Thoracic aorta (tissue), 2 donors: ENCODE results near the gene RETREG3. TPM values are rescaled to one million over a fixed set of nuclear protein-coding genes. Genes with fewer than 3 reads are reported as not detected.

Experiments used
- ATAC-seq: fragments of 150-250 bp; one replicate; pipeline ENCODE4 v1.8.0; 2017; ENCODE audit warnings: low read depth; ENCODE audit not compliant: insufficient number of reproducible peaks, low FRiP score
- DNase-seq: peaks from one replicate; pipeline ENCODE4 v3.0.0-alpha.2; 2020; ENCODE audit warnings: low spot score
- H3K27ac ChIP-seq, 2 donors: fragments of 200-600 bp; sonication (generic); 1 replicate in 1 of 2; 2 replicates in 1 of 2; pipeline ENCODE4 v1.5.1; 2016; ENCODE audit warnings: mild to moderate bottlenecking in 2 of 2, moderate library complexity in 2 of 2
- H3K27me3 ChIP-seq: fragments of 200-600 bp; sonication (generic); replicated peaks from 2 replicates; pipeline ENCODE4 v1.6.0; 2016; ENCODE audit warnings: mild to moderate bottlenecking; ENCODE audit not compliant: insufficient read depth
- H3K36me3 ChIP-seq: fragments of 200-600 bp; sonication (generic); one replicate; pipeline ENCODE4 v1.5.1; 2016
- H3K4me1 ChIP-seq, 2 donors: fragments of 200-600 bp; sonication (generic); 1 replicate in 1 of 2; 2 replicates in 1 of 2; pipeline versions ENCODE4 v1.5.1 to v1.6.0; 2016; ENCODE audit warnings: low read depth in 2 of 2, mild to moderate bottlenecking in 1 of 2; ENCODE audit not compliant: control insufficient read depth in 1 of 2
- H3K4me3 ChIP-seq: fragments of 200-600 bp; sonication (generic); 2 replicates; pipeline ENCODE4 v1.5.1; 2016; ENCODE audit warnings: mild to moderate bottlenecking
- H3K9me3 ChIP-seq: fragments of 200-600 bp; sonication (generic); 2 replicates; pipeline ENCODE4 v1.5.1; 2016
- total RNA-seq, 2 donors: library from RNA; depleted of rRNA; stranded (reverse); fragments of >200 nt; gene quantifications; one replicate each; pipeline versions ENCODE4 v1.1.0 to v1.2.3, GENCODE V29; 2016
- TF ChIP-seq, protein P1 (sequence below): fragments of 200-600 bp; sonication (generic); IDR thresholded peaks from one replicate; pipeline ENCODE4 v1.5.1; 2019; ENCODE audit warnings: antibody characterized with exemption

RETREG3 gene, protein sequence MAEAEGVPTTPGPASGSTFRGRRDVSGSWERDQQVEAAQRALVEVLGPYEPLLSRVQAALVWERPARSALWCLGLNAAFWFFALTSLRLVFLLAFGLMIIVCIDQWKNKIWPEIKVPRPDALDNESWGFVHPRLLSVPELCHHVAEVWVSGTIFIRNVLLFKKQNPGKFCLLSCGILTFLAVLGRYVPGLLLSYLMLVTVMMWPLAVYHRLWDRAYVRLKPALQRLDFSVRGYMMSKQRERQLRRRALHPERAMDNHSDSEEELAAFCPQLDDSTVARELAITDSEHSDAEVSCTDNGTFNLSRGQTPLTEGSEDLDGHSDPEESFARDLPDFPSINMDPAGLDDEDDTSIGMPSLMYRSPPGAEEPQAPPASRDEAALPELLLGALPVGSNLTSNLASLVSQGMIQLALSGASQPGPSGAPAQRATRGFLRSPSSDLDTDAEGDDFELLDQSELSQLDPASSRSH
- total RNA-seq, result 10 to 100 TPM; 49.0 to 60.4 TPM

GRCh38 chr17:42609182-42609813, at the start of gene RETREG3, which contains the start of gene TUBG1:
RETREG3 (minus strand) TSS chr17:42609374; CDS start chr17:42609324, 50 bp downstream.
TUBG1 (plus strand) TSS chr17:42609683; CDS start chr17:42609738, 55 bp downstream.
- peaks cover 18 to 39% of the 10 kb centered on the region in 2 donors for H3K4me1 ChIP-seq
- no peaks in the 10 kb centered on the region for H3K27me3 ChIP-seq
- peaks cover 15% of the 10 kb centered on the region for H3K36me3 ChIP-seq
- peak within 1 kb of the TSS; percentile 82 for H3K4me3 ChIP-seq
- DNase-seq (peak; percentile 90), ATAC-seq (peak; percentile 97)
- peak within 1 kb of the TSS; percentile 82 to 84 for H3K27ac ChIP-seq
- H3K9me3 ChIP-seq, result no peaks in the 10 kb centered on the region
- TF ChIP-seq, protein P1, sequence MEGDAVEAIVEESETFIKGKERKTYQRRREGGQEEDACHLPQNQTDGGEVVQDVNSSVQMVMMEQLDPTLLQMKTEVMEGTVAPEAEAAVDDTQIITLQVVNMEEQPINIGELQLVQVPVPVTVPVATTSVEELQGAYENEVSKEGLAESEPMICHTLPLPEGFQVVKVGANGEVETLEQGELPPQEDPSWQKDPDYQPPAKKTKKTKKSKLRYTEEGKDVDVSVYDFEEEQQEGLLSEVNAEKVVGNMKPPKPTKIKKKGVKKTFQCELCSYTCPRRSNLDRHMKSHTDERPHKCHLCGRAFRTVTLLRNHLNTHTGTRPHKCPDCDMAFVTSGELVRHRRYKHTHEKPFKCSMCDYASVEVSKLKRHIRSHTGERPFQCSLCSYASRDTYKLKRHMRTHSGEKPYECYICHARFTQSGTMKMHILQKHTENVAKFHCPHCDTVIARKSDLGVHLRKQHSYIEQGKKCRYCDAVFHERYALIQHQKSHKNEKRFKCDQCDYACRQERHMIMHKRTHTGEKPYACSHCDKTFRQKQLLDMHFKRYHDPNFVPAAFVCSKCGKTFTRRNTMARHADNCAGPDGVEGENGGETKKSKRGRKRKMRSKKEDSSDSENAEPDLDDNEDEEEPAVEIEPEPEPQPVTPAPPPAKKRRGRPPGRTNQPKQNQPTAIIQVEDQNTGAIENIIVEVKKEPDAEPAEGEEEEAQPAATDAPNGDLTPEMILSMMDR, result peak; percentile 42

GRCh38 chr17:42657824-42658588, 48.8 kb upstream of the RETREG3 start:
- H3K27ac ChIP-seq, result no peak overlapping the region
- H3K27me3 ChIP-seq, result no peaks in the 10 kb centered on the region
- no peak for ATAC-seq
- no peaks in the 10 kb centered on the region for H3K9me3 ChIP-seq
- TF ChIP-seq, protein P1, result no peak
- DNase-seq, result no peak
- H3K4me1 ChIP-seq, result peaks cover 22 to 33% of the 10 kb centered on the region in 2 donors
- H3K4me3 ChIP-seq, result no peak overlapping the region
- no peaks in the 10 kb centered on the region for H3K36me3 ChIP-seq

- Histone ChIP-seq H3K27me3 (no peaks in the 10 kb centered on the region), H3K4me1 (peaks cover 16 to 24% of the 10 kb centered on the region in 2 donors), H3K9me3 (no peaks in the 10 kb centered on the region), H3K36me3 (no peaks in the 10 kb centered on the region), H3K4me3 (no peak overlapping the region), H3K27ac (no peak overlapping the region)
- DNase-seq (no peak), ATAC-seq (no peak)
- TF ChIP-seq, protein P1, result no peak
These were observed 46.4 kb upstream of the RETREG3 start for GRCh38 chr17:42655528-42655927.

DNA sequence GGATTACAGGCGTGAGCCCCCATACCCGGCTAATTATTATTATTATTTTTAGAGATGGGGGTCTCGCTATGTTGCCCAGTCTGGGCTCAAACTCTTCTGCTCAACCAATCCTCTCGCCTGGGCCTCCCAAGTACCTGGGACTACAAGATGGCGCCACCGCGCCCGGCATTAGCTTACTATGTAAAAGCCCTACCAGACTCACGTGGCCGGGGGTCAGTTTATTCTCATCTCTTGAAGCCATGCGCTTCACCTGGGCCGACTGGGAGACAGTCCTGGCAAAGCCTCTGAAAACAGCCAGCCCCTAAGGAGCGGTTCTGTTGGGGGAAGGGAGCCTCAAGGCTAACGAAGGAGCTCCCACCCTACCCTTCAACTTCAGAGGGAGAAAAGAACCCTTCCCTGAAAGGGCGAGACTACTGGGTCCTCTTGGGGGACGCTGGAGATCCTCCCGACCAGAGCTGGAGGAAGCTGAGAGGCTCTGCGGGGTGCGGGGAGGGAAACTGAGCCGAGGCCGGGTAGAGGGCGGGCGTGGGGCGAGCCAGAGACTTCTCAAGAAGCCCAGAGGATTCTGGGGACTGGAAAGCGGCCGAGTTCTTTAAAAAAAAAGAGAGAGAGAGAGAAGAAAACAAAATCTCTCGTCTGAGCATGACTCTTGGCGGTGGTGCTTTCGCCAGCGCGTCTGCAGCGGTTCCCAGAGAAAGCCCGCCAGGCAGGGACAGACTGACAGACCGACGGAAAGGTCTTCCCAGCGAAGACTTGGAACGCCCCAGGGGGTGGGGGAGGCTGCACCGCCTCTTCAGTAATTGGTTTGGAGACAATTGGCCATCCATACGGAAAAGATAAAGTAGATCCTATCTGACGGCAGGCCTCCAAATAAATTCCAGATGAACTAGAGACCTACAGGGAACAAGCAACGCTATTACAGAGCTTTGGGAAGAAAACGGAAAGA, 44.3 kb upstream of the RETREG3 start:
- no peaks in the 10 kb centered on the region for H3K9me3 ChIP-seq
- H3K36me3 ChIP-seq, result no peaks in the 10 kb centered on the region
- no peaks in the 10 kb centered on the region for H3K27me3 ChIP-seq
- no peak for ATAC-seq
- peak overlapping the region; percentile 67 to 75 for H3K27ac ChIP-seq
- TF ChIP-seq, protein P1, result no peak
- H3K4me1 ChIP-seq, result peaks cover 10 to 13% of the 10 kb centered on the region in 2 donors
- DNase-seq, result no peak
- H3K4me3 ChIP-seq, result peak overlapping the region; percentile 74
